NT2/D1 (cell line): ENCODE results near the gene NUP50.

Experiments used
- YY1 ChIP-seq: IDR thresholded peaks from 2 replicates; pipeline ENCODE4 v1.6.1; 2011; ENCODE audit not compliant: insufficient read length, insufficient read depth
- ZNF274 ChIP-seq: IDR thresholded peaks from 2 replicates; pipeline ENCODE4 v1.6.1; 2011; ENCODE audit warnings: mild to moderate bottlenecking, low read depth, low read length

GRCh38 chr22:45150139-45150538, 13.6 kb upstream of the NUP50 start:
- TF ChIP-seq YY1: no peak
- TF ChIP-seq ZNF274: no peak
